Panc1 (cell line): ENCODE measurements around the gene LAMA1.

Experiments
- CTCF ChIP-seq: fragments of 450-650 bp; IDR thresholded peaks from 2 replicates; pipeline ENCODE4 v1.5.1; 2017; ENCODE audit warnings: mild to moderate bottlenecking
- POLR2AphosphoS5 ChIP-seq: IDR thresholded peaks from 2 replicates; pipeline ENCODE4 v1.6.1; 2012; ENCODE audit warnings: mild to moderate bottlenecking, low read depth, low read length, moderate library complexity
- SIN3A ChIP-seq: IDR thresholded peaks from 2 replicates; pipeline ENCODE4 v1.6.1; 2012; ENCODE audit warnings: low read depth, mild to moderate bottlenecking, low read length, moderate library complexity, borderline replicate concordance; ENCODE audit not compliant: insufficient read depth
- TCF7L2 ChIP-seq: IDR thresholded peaks from 2 replicates; pipeline ENCODE4 v1.6.1; 2011; ENCODE audit warnings: mild to moderate bottlenecking, low read depth, low read length, inconsistent platforms
- TF ChIP-seq, protein P1 (sequence below), 2 experiments: IDR thresholded peaks; 2 replicates each; pipeline ENCODE4 v1.6.1; 2011 to 2012; ENCODE audit warnings: low read depth in 2 of 2, control low read depth in 1 of 2, low read length in 1 of 2, mild to moderate bottlenecking in 1 of 2, moderate library complexity in 1 of 2; ENCODE audit not compliant: insufficient read depth in 1 of 2

- no peak for TF ChIP-seq CTCF
- no peak for TF ChIP-seq TCF7L2
- TF ChIP-seq, protein P1, sequence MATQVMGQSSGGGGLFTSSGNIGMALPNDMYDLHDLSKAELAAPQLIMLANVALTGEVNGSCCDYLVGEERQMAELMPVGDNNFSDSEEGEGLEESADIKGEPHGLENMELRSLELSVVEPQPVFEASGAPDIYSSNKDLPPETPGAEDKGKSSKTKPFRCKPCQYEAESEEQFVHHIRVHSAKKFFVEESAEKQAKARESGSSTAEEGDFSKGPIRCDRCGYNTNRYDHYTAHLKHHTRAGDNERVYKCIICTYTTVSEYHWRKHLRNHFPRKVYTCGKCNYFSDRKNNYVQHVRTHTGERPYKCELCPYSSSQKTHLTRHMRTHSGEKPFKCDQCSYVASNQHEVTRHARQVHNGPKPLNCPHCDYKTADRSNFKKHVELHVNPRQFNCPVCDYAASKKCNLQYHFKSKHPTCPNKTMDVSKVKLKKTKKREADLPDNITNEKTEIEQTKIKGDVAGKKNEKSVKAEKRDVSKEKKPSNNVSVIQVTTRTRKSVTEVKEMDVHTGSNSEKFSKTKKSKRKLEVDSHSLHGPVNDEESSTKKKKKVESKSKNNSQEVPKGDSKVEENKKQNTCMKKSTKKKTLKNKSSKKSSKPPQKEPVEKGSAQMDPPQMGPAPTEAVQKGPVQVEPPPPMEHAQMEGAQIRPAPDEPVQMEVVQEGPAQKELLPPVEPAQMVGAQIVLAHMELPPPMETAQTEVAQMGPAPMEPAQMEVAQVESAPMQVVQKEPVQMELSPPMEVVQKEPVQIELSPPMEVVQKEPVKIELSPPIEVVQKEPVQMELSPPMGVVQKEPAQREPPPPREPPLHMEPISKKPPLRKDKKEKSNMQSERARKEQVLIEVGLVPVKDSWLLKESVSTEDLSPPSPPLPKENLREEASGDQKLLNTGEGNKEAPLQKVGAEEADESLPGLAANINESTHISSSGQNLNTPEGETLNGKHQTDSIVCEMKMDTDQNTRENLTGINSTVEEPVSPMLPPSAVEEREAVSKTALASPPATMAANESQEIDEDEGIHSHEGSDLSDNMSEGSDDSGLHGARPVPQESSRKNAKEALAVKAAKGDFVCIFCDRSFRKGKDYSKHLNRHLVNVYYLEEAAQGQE (IDR thresholded peaks at IDR 0.05; ENCODE audit: insufficient read depth in 1 of 2, low read depth in 2 of 2, low read length in 1 of 2), result no peak
- no peak for TF ChIP-seq POLR2AphosphoS5
- no peak for TF ChIP-seq SIN3A
Measured at GRCh38 chr18:7102131-7102530, 15.5 kb downstream of the LAMA1 start.
